PC-3 (cell line): ENCODE data around the gene DOCK10. TPM values are rescaled to one million over a fixed set of nuclear protein-coding genes. Genes with fewer than 3 reads are reported as not detected.

ENCODE experiments used
- ATAC-seq: fragments of 200-7000 bp; cut with Tn5 transposase; 2 replicates; pipeline ENCODE4 v1.9.1; 2020; ENCODE audit warnings: mild to moderate bottlenecking, moderate library complexity
- BruUV-seq: library from RNA; stranded (reverse); fragments of 400-500 nt; replicated peaks from 2 replicates; lab custom pipeline; 2021; lab: Mats Ljungman, UMichigan
- CTCF ChIA-PET: fragments of 300-600 bp; sonication (Branson Sonifier 250); formaldehyde crosslinking; loops from one replicate; lab custom pipeline; 2022; ENCODE audit warnings: antibody characterized with exemption; lab: Charles Lee
- POLR2A ChIA-PET: fragments of 300-600 bp; sonication (Branson Sonifier 250); formaldehyde crosslinking; loops from one replicate; lab custom pipeline; 2022; ENCODE audit warnings: antibody characterized with exemption; ENCODE audit not compliant: unreplicated experiment; lab: Charles Lee
- DNase-seq: peaks from one replicate; pipeline ENCODE4 v3.0.0-alpha.2; 2015
- H2AFZ ChIP-seq: fragments of 300-600 bp; sonication (generic); 2 replicates; pipeline ENCODE4 v1.6.0; 2016; ENCODE audit warnings: antibody characterized with exemption, low read length
- H3F3A ChIP-seq: fragments of 300-600 bp; sonication (generic); one replicate; pipeline ENCODE4 v1.6.0; 2017; ENCODE audit warnings: antibody characterized with exemption, low read length, control low read depth, mild to moderate bottlenecking; ENCODE audit not compliant: unreplicated experiment
- H3K27ac ChIP-seq: fragments of 300-600 bp; sonication (generic); 2 replicates; pipeline ENCODE4 v1.5.1; 2016; ENCODE audit warnings: mild to moderate bottlenecking, low read length
- H3K27me3 ChIP-seq: fragments of 300-600 bp; sonication (generic); 2 replicates; pipeline ENCODE4 v1.6.1; 2016; ENCODE audit warnings: low read length, mixed read lengths
- H3K36me3 ChIP-seq: fragments of 300-600 bp; sonication (generic); 2 replicates; pipeline ENCODE4 v1.6.1; 2016; ENCODE audit warnings: low read depth, mixed run types, low read length, mixed read lengths
- H3K4me1 ChIP-seq: fragments of 300-600 bp; sonication (generic); 2 replicates; pipeline ENCODE4 v1.5.1; 2016; ENCODE audit warnings: low read length; ENCODE audit not compliant: insufficient read depth
- H3K4me2 ChIP-seq: fragments of 300-600 bp; sonication (generic); 2 replicates; pipeline ENCODE4 v1.6.0; 2016; ENCODE audit warnings: low read length
- H3K4me3 ChIP-seq: fragments of 300-600 bp; sonication (generic); 2 replicates; pipeline ENCODE4 v1.5.1; 2016; ENCODE audit warnings: mild to moderate bottlenecking, low read length, mixed read lengths
- H3K79me2 ChIP-seq: fragments of 300-600 bp; sonication (generic); 2 replicates; pipeline ENCODE4 v1.6.1; 2017; ENCODE audit warnings: low read length, mixed read lengths
- H3K9ac ChIP-seq: fragments of 300-600 bp; sonication (generic); 2 replicates; pipeline ENCODE4 v1.6.0; 2016; ENCODE audit warnings: mild to moderate bottlenecking, low read length
- H3K9me2 ChIP-seq: fragments of 300-600 bp; sonication (generic); replicated peaks from 2 replicates; pipeline ENCODE4 v1.6.1; 2016; ENCODE audit warnings: mixed run types, low read length, mixed read lengths
- H3K9me3 ChIP-seq: fragments of 300-600 bp; sonication (generic); 2 replicates; pipeline ENCODE4 v1.6.1; 2016; ENCODE audit warnings: low read length, mixed read lengths
- H4K20me1 ChIP-seq: fragments of 300-600 bp; sonication (generic); 2 replicates; pipeline ENCODE4 v1.6.1; 2016; ENCODE audit warnings: low read length, mixed read lengths
- CTCF ChIP-seq: fragments of 300-600 bp; sonication (generic); conservative IDR thresholded peaks from 2 replicates; pipeline ENCODE4 v1.5.1; 2017; ENCODE audit warnings: antibody characterized with exemption, low read depth, mild to moderate bottlenecking, low read length
- EZH2 ChIP-seq: fragments of 300-600 bp; sonication (generic); IDR thresholded peaks from one replicate; pipeline ENCODE4 v1.6.1; 2017; ENCODE audit warnings: antibody characterized with exemption, mild to moderate bottlenecking, low read length; ENCODE audit not compliant: unreplicated experiment
- EZH2phosphoT487 ChIP-seq: fragments of 300-600 bp; sonication (generic); IDR thresholded peaks from 2 replicates; pipeline ENCODE4 v1.6.1; 2018; ENCODE audit warnings: mild to moderate bottlenecking, antibody characterized with exemption, low read length, borderline replicate concordance
- intact Hi-C: fragments of 100-400 bp; cut with micrococcal nuclease; formaldehyde crosslinking; loops from 2 replicates; pipeline ENCODE4 v1.9.0; 2023
- total RNA-seq: library from RNA; depleted of rRNA; stranded (reverse); fragments of >200 nt; gene quantifications from 2 replicates; pipeline ENCODE4 v1.2.3, GENCODE V29; 2014

Gene DOCK10
- total RNA-seq, 1 experiment from 2014 or later: 23.1 TPM

DNA sequence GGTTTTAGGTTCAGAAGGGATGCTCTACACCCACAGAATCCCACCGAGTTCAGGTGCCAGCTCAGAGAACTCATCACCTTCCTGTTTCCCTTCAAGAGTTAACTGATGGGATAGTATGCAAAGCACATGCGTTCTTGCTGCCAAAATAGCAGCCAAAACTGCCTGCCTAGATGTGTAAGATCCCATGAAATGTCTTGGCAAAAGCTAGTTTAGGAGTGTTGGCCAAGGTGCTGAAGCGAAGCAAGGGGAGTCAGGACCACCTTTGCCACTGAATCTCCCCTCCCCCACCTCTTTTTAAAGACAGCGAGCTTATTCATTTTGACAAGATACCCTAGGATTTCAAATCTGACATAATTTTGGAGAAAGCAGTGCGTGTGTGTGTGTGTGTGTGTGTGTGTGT lies 2.1 kb downstream of the DOCK10 start:
- intact Hi-C loops: loop anchor here (2.0 to 5.0 kb wide), 2 partner anchors 62 to 81 kb away; no protein-coding TSS in a partner anchor
- TF ChIP-seq EZH2: no peak
- TF ChIP-seq EZH2phosphoT487: no peak
- TF ChIP-seq CTCF: no peak
- BruUV-seq: no TSS peak

GRCh38 chr2:225038231-225038523 lies 4.1 kb downstream of the DOCK10 start:
- Histone ChIP-seq H3K4me2 (no peak overlapping the region), H3K27ac (no peak overlapping the region), H3K9me3 (no peaks in the 10 kb centered on the region), H3K4me1 (peaks cover 9% of the 10 kb centered on the region; the same call in 1 of the 2 replicates), H3K9ac (no peak overlapping the region), H2AFZ (no peak overlapping the region), H3K4me3 (no peak overlapping the region), H3K36me3 (no peaks in the 10 kb centered on the region), H3F3A (no peaks in the 10 kb centered on the region), H4K20me1 (no peaks in the 10 kb centered on the region), H3K9me2 (no peaks in the 10 kb centered on the region), H3K79me2 (peaks cover 76% of the 10 kb centered on the region), H3K27me3 (no peaks in the 10 kb centered on the region)
- ATAC-seq (no peak), DNase-seq (no peak)
- intact Hi-C loops: no loop called here
- TF ChIP-seq EZH2phosphoT487 (no peak), EZH2 (no peak), CTCF (no peak)
- ChIA-PET CTCF (no interaction called here), POLR2A (no interaction called here)
- BruUV-seq: no TSS peak

More for the DNA sequence above, 2.1 kb downstream of the DOCK10 start:
- Histone ChIP-seq H3K27me3 (no peaks in the 10 kb centered on the region), H3K36me3 (no peaks in the 10 kb centered on the region), H3K27ac (no peak overlapping the region), H3K9ac (no peak overlapping the region), H2AFZ (no peak overlapping the region), H4K20me1 (no peaks in the 10 kb centered on the region), H3K9me2 (no peaks in the 10 kb centered on the region), H3K79me2 (peaks cover 66% of the 10 kb centered on the region), H3K4me3 (no peak overlapping the region), H3K4me2 (0 out of 2 replicates have a peak overlapping the region, but pooled peaks have one; percentile 92), H3K9me3 (no peaks in the 10 kb centered on the region), H3K4me1 (peaks cover 10% of the 10 kb centered on the region; the same call in 1 of the 2 replicates), H3F3A (no peaks in the 10 kb centered on the region)
- ATAC-seq (no peak), DNase-seq (no peak)
- CTCF ChIA-PET: interaction anchor here (0.6 kb wide), 1 partner anchor 143 kb away, joined by 3 read pairs; no protein-coding TSS in a partner anchor
- POLR2A ChIA-PET: interaction anchor here (0.6 kb wide), 1 partner anchor 60 kb away, joined by 12 read pairs; no protein-coding TSS in a partner anchor

- Histone ChIP-seq H3K4me2 (no peak overlapping the region), H3K9ac (no peak overlapping the region), H3K4me3 (no peak overlapping the region), H3F3A (no peaks in the 10 kb centered on the region), H3K9me3 (no peaks in the 10 kb centered on the region), H3K79me2 (peaks cover 76% of the 10 kb centered on the region), H3K27me3 (no peaks in the 10 kb centered on the region), H3K36me3 (no peaks in the 10 kb centered on the region), H4K20me1 (no peaks in the 10 kb centered on the region), H3K27ac (no peak overlapping the region), H2AFZ (no peak overlapping the region), H3K4me1 (0 out of 2 replicates have a peak, but pooled peaks cover 6% of the 10 kb centered on the region), H3K9me2 (no peaks in the 10 kb centered on the region)
- ChIA-PET CTCF (no interaction called here), POLR2A (no interaction called here)
- no peak for ATAC-seq
- TF ChIP-seq CTCF (no peak), EZH2phosphoT487 (no peak), EZH2 (no peak)
- intact Hi-C loops: no loop called here
- no peak for DNase-seq
- BruUV-seq: no TSS peak
Observed at GRCh38 chr2:225037415-225038230, 4.6 kb downstream of the DOCK10 start.
